Cardiac fibroblast (primary cell): ENCODE measurements around the gene KCNE2.

ENCODE experiments used
- DNase-seq, 2 donors: peaks; one replicate each; pipeline versions ENCODE4 v3.0.0 to v3.0.0-alpha.2; 2010; ENCODE audit warnings: low read depth in 2 of 2
- H3K4me3 ChIP-seq, 2 donors: replicated peaks in 1 of 2; 1 replicate in 1 of 2; 2 replicates in 1 of 2; pipeline ENCODE4 v1.5.1; 2011; ENCODE audit warnings: low read depth in 2 of 2, low read length in 2 of 2, mild to moderate bottlenecking in 2 of 2, moderate library complexity in 1 of 2
- TF ChIP-seq, protein P1 (sequence below): IDR thresholded peaks from one replicate; pipeline ENCODE4 v1.5.1; 2011; ENCODE audit warnings: low read depth, mild to moderate bottlenecking, low read length, inconsistent platforms

The KCNE2 gene

DNA sequence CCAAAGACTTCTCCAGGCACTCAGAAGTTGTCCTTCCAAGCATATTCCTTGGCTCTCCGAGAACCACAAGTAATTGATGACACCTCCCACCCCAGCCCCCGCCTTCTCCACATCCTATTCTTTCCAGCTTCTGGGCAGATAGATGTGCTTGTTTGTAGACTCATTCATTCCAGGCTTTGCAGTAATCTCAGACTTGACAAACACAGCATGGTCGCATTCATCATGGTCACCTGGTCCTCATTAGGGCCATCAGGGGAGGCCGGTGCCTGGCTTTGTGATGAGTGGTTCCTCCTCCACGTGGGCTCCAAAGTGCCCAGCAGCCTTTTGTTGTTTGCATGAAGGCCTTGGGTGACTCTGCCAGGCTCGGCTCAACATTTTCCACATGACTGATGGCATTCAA is 28.5 kb upstream of the KCNE2 start:
- TF ChIP-seq, protein P1, sequence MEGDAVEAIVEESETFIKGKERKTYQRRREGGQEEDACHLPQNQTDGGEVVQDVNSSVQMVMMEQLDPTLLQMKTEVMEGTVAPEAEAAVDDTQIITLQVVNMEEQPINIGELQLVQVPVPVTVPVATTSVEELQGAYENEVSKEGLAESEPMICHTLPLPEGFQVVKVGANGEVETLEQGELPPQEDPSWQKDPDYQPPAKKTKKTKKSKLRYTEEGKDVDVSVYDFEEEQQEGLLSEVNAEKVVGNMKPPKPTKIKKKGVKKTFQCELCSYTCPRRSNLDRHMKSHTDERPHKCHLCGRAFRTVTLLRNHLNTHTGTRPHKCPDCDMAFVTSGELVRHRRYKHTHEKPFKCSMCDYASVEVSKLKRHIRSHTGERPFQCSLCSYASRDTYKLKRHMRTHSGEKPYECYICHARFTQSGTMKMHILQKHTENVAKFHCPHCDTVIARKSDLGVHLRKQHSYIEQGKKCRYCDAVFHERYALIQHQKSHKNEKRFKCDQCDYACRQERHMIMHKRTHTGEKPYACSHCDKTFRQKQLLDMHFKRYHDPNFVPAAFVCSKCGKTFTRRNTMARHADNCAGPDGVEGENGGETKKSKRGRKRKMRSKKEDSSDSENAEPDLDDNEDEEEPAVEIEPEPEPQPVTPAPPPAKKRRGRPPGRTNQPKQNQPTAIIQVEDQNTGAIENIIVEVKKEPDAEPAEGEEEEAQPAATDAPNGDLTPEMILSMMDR, result no peak
- DNase-seq, result no peak
- no peak overlapping the region for H3K4me3 ChIP-seq

DNA sequence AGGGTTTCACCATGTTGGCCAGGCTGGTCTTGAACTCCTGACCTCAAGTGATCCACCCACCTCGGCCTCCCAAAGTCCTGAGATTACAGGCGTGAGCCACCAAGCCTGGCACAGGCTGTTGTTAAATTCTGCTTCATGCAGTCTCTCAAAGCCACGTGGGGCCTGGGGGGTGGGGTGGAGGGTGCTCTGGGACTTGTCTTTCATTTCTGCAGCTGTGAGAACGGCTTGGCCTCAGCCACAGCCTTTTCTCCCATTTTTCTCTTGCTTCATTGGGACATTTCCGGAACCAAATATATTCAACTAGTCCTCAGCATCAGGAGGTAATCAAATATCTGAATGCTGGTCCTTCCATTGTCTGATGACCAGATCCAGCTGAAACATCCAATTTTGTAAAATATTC is 27.6 kb upstream of the KCNE2 start:
- no peak overlapping the region for H3K4me3 ChIP-seq
- TF ChIP-seq, protein P1, result no peak
- DNase-seq, result peak; percentile 36 to 52

DNA sequence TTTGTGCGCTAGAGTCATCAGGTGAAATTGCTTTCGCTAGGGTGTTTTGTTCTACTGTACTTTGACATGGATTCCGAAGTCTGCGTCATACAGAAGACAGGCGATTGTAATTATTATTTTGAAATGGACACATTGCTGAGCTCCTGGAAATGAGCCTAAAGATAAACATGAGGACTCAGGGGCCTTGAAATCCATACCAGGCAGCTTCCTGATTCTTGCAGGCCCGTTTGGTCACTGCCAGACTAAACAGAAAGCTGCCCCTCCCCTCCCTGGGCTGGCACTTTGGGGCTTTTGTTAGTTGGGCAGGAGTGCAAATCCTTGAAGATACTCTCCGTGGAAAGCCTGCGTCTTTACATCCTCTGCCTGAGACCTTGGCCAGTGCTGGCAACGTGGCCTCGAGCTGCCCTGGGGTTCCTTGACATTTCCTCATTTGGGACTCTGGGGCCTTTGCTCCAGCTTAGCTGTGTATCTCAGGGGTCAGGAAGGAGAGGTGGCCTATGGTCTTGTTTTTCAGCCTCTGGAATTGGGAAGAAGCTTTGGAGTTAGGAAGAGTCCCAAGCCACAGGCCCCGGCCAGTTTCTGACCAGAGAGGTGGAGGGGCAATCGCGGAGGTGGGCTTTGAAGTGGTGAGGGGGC is 26.9 kb upstream of the KCNE2 start:
- peak; percentile 72 to 80 for DNase-seq
- TF ChIP-seq, protein P1, result no peak
- H3K4me3 ChIP-seq, result no peak overlapping the region

DNA sequence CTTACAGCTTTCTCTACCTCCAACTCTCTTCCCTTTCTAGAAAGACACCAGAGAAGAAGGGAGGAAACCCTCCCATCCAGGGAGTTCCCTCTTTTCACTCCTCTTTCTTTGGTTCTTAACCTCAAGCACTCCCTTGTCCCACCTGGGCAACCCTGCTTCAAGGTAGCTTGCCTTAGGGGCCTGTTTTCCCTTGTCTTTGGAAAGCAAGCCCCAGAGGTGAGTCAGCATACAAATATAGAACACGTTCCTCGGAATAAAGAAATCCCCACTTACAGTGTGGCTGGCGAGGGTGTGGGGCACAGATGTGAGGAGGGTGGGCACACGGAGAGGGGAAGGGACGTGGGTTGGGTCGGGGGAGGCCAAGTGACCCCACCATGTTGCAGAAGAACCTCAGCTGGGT is 26.1 kb upstream of the KCNE2 start:
- H3K4me3 ChIP-seq, result no peak overlapping the region
- TF ChIP-seq, protein P1, result no peak
- no peak for DNase-seq

DNA sequence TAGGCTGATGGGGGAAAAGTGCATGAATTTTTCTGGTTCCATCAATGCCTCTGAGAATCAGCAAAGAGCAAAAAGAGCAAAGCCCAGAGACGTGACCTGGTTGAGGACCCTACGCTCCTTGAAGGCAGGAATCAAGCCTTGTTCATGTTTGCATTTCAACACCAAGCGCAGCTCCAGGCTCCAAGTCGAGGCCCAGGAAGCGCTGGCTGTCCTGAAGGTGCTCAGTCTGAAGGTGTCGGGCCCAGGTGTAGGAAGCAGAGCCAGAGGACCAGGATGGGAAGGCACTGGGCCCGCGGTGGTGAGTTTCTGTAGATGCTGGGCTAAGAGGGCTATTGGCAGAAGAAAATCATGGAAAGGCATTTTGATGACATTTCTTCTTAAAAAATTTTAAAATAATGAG is 25.6 kb upstream of the KCNE2 start:
- no peak overlapping the region for H3K4me3 ChIP-seq
- no peak for DNase-seq
- TF ChIP-seq, protein P1, result no peak

DNA sequence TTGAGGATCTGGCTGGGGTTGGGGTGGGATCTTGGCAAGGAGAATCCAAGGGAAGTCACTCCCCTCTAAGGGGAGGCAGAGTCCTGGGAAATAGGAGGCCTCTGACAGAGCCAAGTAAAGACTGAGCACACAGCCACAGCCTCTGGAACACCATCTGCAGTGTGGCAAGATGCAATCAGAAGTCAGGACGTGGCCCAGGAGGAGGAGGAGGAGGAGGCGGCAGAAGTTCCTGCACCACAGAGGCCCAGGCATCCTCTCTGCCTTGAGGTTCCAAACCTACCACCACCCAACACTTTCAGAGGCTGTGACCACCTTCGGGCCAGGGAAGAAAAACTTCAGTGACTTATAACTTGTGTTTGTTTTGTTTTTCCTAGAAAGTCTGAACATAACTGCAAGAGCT is 23.7 kb upstream of the KCNE2 start:
- TF ChIP-seq, protein P1, result no peak
- DNase-seq, result no peak
- no peak overlapping the region for H3K4me3 ChIP-seq

DNA sequence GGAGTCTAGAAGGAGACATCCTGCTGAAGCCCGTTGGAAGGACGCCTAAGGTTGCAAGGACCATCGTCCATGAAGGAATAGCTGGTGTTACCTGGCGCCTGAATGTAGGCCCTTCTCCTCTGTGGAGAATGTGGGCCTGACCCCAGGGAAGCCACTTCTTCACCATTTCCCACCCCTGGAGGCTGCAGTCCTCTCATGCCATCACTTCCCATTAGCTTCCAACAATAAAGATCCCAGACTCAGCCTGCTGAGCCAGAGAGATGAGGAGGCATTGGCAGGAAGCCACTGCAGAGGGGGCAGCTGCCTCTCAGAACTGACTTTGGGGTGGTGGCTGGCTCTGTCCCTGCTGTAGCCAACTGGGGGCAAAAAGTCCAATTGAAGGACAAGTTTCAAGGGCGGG is 21.3 kb upstream of the KCNE2 start:
- TF ChIP-seq, protein P1, result no peak
- no peak overlapping the region for H3K4me3 ChIP-seq
- no peak for DNase-seq
